ENCODE results near the gene MAP3K20. TPM values are rescaled to one million over a fixed set of nuclear protein-coding genes. Genes with fewer than 3 reads are reported as not detected.

MAP3K20 gene
- total and polyA plus RNA-seq, 9 donors, result 38.6 to 127 (median 88.4) TPM

DNA sequence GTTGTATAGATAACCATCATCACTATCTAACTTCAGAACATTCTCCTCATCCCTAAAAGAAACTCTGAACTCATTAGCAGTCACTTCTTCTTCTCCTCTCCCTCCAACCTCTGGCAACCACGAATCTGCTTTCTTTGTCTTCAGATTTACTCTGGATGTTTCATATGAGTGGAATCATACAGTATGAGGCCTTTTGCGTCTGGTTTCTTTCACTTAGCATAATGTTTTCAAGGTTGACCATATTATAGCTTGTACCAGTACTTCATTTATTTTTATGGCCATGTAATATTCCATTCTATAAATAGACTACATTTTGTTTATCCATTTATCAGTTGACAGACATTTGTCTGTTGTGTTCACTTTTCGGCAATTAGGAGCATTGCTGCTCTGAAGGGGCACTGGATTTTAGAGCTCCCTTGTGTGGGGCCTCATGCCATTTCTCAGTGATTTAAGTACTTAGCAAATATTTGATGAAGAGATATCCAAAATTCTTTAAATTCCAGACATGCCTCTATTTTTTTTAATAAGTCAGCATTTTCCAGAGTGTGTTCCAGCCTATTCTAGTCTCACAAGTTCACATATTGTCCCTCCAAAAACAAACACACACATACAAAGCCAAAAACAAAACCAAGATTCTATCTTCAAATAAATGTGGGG lies 22.5 kb upstream of the MAP3K20 start:
- H3K4me3 ChIP-seq, result no peak overlapping the region
- H3K9me3 ChIP-seq, result no peaks in the 10 kb centered on the region
- H3K36me3 ChIP-seq, result no peaks in the 10 kb centered on the region
- H3K4me1 ChIP-seq (ENCODE audit: insufficient read depth), result no peaks in the 10 kb centered on the region
- WGBS, 3 donors, result 86 to 88% (median 87%) methylated on average over 3 of the region's 3 CpGs
- DNase-seq, result no peak
- no peak overlapping the region for H3K27ac ChIP-seq
- intact Hi-C loops (cut with DNase I), result no loop called here
- H3K27me3 ChIP-seq, result no peaks in the 10 kb centered on the region
- TF ChIP-seq, protein P1, sequence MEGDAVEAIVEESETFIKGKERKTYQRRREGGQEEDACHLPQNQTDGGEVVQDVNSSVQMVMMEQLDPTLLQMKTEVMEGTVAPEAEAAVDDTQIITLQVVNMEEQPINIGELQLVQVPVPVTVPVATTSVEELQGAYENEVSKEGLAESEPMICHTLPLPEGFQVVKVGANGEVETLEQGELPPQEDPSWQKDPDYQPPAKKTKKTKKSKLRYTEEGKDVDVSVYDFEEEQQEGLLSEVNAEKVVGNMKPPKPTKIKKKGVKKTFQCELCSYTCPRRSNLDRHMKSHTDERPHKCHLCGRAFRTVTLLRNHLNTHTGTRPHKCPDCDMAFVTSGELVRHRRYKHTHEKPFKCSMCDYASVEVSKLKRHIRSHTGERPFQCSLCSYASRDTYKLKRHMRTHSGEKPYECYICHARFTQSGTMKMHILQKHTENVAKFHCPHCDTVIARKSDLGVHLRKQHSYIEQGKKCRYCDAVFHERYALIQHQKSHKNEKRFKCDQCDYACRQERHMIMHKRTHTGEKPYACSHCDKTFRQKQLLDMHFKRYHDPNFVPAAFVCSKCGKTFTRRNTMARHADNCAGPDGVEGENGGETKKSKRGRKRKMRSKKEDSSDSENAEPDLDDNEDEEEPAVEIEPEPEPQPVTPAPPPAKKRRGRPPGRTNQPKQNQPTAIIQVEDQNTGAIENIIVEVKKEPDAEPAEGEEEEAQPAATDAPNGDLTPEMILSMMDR (IDR thresholded peaks at IDR 0.05), result no peak
- TF ChIP-seq POLR2A (IDR thresholded peaks at IDR 0.05) (no peak), EP300 (IDR thresholded peaks at IDR 0.05) (no peak)

DNA sequence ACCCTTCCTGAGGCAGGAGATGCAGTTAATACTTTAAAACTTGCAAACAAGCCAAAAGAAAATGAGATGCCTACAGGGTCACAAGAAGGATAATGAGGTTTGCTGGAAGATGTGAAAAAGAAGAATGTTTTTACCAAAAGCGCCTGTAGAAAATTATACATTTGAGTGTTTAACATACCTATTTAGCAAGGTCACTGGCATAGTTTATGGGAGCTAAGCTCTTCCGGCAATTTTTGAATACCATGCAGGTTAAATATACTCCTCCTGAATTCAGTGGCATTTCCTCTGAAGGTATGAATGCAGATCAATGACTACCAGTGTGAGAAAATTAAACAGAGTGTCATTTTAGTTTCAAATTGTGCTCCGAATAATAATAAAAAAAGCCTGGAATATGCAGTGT lies 21.2 kb upstream of the MAP3K20 start:
- Histone ChIP-seq H3K9me3 (no peaks in the 10 kb centered on the region), H3K27ac (no peak overlapping the region), H3K4me1 (ENCODE audit: insufficient read depth) (no peaks in the 10 kb centered on the region), H3K4me3 (no peak overlapping the region), H3K36me3 (no peaks in the 10 kb centered on the region), H3K27me3 (no peaks in the 10 kb centered on the region)
- intact Hi-C loops (cut with DNase I), result no loop called here
- WGBS, 3 donors, result 72 to 76% (median 74%) methylated on average over 3 of the region's 3 CpGs
- DNase-seq, result no peak
- no peak for TF ChIP-seq EP300 (IDR thresholded peaks at IDR 0.05)
- TF ChIP-seq, protein P1 (IDR thresholded peaks at IDR 0.05), result no peak
- TF ChIP-seq POLR2A (IDR thresholded peaks at IDR 0.05), result no peak

DNA sequence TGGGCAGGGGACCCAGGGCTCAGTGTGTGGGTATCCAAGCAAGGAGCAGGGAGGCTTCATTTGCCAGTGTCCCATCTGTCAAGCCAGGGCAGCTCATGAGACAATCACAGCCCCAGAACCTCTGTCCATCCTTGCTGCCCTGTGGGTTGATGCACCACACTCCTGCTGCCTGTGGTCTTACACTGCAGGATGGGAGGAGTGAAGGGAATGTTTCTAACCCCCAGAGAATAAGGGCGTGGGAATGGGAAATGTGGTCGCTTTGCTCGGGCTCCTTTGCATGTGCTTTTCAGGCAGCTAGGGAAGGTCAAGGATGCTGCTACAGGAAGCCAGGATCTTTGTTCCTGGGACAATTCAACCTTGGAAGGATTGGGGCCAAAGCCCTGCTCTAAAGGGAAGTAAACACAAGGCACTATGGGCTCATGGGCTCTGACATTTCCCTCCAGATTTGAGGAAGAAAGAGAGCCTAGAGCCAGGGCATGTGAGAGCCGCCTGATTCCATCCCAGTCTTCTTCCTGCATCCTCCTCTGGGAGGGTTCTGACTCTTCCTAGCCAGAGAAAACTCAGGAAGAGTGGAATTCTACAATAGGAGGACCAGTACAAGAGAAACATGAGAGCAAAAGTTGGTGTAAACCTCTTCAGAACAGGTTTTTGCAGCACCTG lies 18.8 kb upstream of the MAP3K20 start:
- Histone ChIP-seq H3K9me3 (no peaks in the 10 kb centered on the region), H3K27ac (no peak overlapping the region), H3K36me3 (no peaks in the 10 kb centered on the region), H3K27me3 (no peaks in the 10 kb centered on the region), H3K4me1 (ENCODE audit: insufficient read depth) (no peaks in the 10 kb centered on the region), H3K4me3 (no peak overlapping the region)
- intact Hi-C loops (cut with DNase I), result no loop called here
- DNase-seq, result no peak
- TF ChIP-seq EP300 (IDR thresholded peaks at IDR 0.05), result no peak
- no peak for TF ChIP-seq POLR2A (IDR thresholded peaks at IDR 0.05)
- TF ChIP-seq, protein P1 (IDR thresholded peaks at IDR 0.05), result no peak
- WGBS, 3 donors, result 42 to 51% (median 50%) methylated on average over 4 of the region's 4 CpGs

DNA sequence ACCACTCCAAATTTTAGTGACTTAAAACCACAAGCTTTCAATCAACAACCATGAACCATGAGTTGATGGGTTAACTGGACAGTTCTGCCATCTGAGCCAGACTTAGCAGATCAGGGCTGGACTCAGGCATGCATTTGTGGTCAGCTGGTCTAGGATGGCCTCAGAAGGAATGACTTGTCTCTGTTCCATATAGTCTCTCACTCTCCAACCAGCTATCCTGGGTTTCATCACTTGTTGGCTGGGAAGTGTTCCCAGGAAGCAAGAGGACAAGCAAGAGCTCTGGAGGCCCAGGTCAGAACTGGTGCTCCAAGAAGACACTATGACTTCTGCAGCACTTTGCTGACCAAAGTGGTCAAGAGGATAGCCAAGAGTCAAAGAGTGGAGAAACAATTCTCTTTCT lies 17.5 kb upstream of the MAP3K20 start:
- no peaks in the 10 kb centered on the region for H3K4me1 ChIP-seq (ENCODE audit: insufficient read depth)
- TF ChIP-seq, protein P1 (IDR thresholded peaks at IDR 0.05), result no peak
- no peak for TF ChIP-seq POLR2A (IDR thresholded peaks at IDR 0.05)
- TF ChIP-seq EP300 (IDR thresholded peaks at IDR 0.05), result no peak
- no peaks in the 10 kb centered on the region for H3K36me3 ChIP-seq
- H3K27ac ChIP-seq, result no peak overlapping the region
- H3K9me3 ChIP-seq, result no peaks in the 10 kb centered on the region
- no peak overlapping the region for H3K4me3 ChIP-seq
- DNase-seq, result no peak
- intact Hi-C loops (cut with DNase I), result no loop called here
- no peaks in the 10 kb centered on the region for H3K27me3 ChIP-seq
